WTC11 (cell line): ENCODE results near the gene KIF5A.

Experiments
- JUN ChIP-seq: sonication (generic); formaldehyde crosslinking; IDR thresholded peaks from 2 replicates; pipeline ENCODE4 v1.8.0; 2023; ENCODE audit warnings: mild to moderate bottlenecking, missing genetic modification reagents
- MXD4 ChIP-seq: fragments of 250-450 bp; sonication (Bioruptor Pico); IDR thresholded peaks from 2 replicates; pipeline ENCODE4 v1.8.0; 2021; ENCODE audit warnings: mild to moderate bottlenecking, moderate library complexity, borderline replicate concordance
- ZNF121 ChIP-seq: sonication (generic); formaldehyde crosslinking; IDR thresholded peaks from 2 replicates; pipeline ENCODE4 v1.8.0; 2023; ENCODE audit warnings: missing genetic modification reagents
- TF ChIP-seq, protein P1 (sequence below): sonication (generic); formaldehyde crosslinking; IDR thresholded peaks from 2 replicates; pipeline ENCODE4 v1.8.0; 2022; ENCODE audit warnings: mild to moderate bottlenecking, missing genetic modification reagents
- TF ChIP-seq, protein P2 (sequence below): fragments of 200-600 bp; IDR thresholded peaks from 2 replicates; pipeline ENCODE4 v1.8.0; 2022; ENCODE audit warnings: antibody characterized with exemption
- TF ChIP-seq, protein P3 (sequence below): sonication (generic); formaldehyde crosslinking; IDR thresholded peaks from 2 replicates; pipeline ENCODE4 v1.8.0; 2022; ENCODE audit warnings: mild to moderate bottlenecking, missing genetic modification reagents

DNA sequence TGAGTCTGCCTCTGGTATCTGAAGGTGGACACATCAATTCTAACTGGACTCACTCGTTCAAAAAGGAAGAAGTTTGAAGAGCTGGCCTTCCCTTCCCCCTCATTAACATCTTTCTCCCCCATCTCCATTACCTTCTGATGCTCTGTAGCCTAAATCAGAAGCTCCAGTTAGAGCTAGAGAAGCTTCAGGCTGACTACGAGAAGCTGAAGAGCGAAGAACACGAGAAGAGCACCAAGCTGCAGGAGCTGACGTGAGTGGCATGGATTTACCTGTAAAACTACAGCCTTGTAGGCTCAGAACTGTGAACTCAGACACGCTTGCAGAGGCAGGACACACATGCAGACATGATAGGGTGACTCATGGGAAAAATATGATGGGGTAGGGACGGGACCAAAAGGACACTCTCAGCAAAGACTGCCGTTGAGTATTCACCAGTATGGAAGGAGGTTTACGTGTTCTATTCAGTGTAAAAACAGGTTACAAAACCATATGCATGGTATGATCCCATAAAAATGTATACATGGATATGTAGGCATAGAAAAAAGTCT is 26.8 kb downstream of the KIF5A start:
- TF ChIP-seq JUN (CRISPR knock-in tag) (no peak), MXD4 (no peak), ZNF121 (no peak)
- TF ChIP-seq, protein P1, sequence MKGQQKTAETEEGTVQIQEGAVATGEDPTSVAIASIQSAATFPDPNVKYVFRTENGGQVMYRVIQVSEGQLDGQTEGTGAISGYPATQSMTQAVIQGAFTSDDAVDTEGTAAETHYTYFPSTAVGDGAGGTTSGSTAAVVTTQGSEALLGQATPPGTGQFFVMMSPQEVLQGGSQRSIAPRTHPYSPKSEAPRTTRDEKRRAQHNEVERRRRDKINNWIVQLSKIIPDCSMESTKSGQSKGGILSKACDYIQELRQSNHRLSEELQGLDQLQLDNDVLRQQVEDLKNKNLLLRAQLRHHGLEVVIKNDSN (CRISPR knock-in tag) = no peak
- TF ChIP-seq, protein P2, sequence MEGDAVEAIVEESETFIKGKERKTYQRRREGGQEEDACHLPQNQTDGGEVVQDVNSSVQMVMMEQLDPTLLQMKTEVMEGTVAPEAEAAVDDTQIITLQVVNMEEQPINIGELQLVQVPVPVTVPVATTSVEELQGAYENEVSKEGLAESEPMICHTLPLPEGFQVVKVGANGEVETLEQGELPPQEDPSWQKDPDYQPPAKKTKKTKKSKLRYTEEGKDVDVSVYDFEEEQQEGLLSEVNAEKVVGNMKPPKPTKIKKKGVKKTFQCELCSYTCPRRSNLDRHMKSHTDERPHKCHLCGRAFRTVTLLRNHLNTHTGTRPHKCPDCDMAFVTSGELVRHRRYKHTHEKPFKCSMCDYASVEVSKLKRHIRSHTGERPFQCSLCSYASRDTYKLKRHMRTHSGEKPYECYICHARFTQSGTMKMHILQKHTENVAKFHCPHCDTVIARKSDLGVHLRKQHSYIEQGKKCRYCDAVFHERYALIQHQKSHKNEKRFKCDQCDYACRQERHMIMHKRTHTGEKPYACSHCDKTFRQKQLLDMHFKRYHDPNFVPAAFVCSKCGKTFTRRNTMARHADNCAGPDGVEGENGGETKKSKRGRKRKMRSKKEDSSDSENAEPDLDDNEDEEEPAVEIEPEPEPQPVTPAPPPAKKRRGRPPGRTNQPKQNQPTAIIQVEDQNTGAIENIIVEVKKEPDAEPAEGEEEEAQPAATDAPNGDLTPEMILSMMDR = no peak
- TF ChIP-seq, protein P3, sequence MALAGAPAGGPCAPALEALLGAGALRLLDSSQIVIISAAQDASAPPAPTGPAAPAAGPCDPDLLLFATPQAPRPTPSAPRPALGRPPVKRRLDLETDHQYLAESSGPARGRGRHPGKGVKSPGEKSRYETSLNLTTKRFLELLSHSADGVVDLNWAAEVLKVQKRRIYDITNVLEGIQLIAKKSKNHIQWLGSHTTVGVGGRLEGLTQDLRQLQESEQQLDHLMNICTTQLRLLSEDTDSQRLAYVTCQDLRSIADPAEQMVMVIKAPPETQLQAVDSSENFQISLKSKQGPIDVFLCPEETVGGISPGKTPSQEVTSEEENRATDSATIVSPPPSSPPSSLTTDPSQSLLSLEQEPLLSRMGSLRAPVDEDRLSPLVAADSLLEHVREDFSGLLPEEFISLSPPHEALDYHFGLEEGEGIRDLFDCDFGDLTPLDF = no peak
